HFF-Myc (cell line): Measurements from ENCODE around the gene JCAD.

Source experiments
- DNase-seq: peaks from one replicate; pipeline ENCODE4 v3.0.0-alpha.2; 2011; ENCODE audit warnings: low read depth; ENCODE audit errors: extremely low read depth
- H3K4me3 ChIP-seq: replicated peaks from 2 replicates; pipeline ENCODE4 v1.5.1; 2011; ENCODE audit warnings: low read depth, mild to moderate bottlenecking, control low read depth, low read length
- TF ChIP-seq, protein P1 (sequence below): IDR thresholded peaks from 2 replicates; pipeline ENCODE4 v1.5.1; 2012; ENCODE audit warnings: mild to moderate bottlenecking, low read depth, low read length, control low read depth; ENCODE audit errors: missing control alignments

Gene JCAD

DNA sequence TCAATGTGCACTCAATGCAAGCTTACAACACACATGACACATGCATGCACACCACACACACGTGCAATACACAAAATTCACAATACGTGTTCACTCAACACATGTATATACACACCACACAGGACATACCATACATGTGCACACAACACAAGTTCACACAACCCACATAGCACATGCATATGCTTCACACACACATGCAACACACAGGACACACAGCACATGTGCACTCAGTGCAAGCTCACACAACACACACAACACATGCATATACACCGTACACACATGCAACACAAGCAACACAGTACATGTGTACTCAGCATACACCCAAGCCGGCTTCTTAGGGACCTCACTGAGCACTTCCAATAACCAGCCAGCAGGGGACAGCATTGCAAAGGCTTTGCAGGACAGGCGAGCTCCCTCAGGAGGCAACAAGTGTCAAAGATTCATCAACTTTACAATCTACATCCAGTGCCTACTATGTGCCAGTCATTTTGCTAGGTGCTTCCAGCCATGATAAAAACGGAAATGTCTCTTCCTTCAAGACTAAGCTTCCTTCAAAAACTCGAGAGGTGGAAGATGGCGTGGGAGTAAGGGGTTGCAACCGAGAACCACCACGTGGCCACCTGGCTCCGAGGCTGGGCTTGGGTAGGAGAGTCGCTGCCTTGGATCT is 61.1 kb downstream of the JCAD start:
- TF ChIP-seq, protein P1, sequence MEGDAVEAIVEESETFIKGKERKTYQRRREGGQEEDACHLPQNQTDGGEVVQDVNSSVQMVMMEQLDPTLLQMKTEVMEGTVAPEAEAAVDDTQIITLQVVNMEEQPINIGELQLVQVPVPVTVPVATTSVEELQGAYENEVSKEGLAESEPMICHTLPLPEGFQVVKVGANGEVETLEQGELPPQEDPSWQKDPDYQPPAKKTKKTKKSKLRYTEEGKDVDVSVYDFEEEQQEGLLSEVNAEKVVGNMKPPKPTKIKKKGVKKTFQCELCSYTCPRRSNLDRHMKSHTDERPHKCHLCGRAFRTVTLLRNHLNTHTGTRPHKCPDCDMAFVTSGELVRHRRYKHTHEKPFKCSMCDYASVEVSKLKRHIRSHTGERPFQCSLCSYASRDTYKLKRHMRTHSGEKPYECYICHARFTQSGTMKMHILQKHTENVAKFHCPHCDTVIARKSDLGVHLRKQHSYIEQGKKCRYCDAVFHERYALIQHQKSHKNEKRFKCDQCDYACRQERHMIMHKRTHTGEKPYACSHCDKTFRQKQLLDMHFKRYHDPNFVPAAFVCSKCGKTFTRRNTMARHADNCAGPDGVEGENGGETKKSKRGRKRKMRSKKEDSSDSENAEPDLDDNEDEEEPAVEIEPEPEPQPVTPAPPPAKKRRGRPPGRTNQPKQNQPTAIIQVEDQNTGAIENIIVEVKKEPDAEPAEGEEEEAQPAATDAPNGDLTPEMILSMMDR: peak; percentile 100
- DNase-seq: peak; percentile 59
- H3K4me3 ChIP-seq: no peak overlapping the region

DNA sequence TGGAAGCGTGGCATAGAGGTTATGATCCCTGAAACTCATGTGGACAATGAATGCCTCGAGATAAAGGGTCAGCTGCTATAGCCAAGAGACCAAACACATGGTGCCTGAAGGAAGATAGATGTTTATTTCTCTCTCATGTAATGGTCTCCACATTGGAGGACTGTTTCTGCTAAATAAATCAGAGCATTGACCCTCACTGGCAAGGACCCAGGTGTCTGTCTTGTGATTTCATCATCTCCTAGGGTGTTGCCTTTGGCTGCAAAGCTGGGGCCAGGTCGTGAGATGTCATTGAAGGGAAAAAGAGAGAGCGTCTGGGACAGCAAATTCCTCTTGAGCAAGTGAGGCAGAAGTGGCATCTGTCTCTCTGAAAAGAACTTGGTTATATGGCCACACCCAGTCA is 64.6 kb downstream of the JCAD start:
- H3K4me3 ChIP-seq: no peak overlapping the region
- no peak for DNase-seq
- TF ChIP-seq, protein P1: no peak

DNA sequence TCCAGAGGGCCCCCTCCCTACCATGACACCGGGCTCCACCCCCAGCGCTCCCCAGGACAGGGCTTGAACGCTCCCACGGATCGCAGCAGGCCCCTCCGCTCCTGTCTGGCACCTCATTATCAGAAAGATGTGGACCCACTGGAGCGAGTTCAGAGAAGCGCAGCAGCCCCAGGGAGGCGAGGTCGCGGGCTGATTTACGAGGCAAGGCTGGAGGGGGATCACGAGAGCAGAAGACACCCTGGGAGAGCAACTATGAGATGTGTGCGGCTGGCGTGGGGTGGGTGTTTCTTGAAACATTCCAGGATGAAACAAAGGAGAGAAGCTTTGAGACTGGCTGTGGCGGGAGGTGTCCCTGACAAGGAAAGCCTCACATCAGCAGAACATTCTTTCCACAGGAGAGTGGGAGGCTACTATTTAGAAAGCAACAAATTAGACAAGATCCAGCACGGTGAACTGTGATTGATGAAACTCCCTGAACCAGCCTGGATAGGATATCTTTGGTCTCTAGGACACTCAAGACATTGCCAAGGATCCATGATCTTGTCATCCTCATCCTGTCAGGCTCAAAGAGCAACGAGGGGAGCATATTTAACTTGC is 66.0 kb downstream of the JCAD start:
- H3K4me3 ChIP-seq: no peak overlapping the region
- TF ChIP-seq, protein P1: no peak
- DNase-seq: no peak

DNA sequence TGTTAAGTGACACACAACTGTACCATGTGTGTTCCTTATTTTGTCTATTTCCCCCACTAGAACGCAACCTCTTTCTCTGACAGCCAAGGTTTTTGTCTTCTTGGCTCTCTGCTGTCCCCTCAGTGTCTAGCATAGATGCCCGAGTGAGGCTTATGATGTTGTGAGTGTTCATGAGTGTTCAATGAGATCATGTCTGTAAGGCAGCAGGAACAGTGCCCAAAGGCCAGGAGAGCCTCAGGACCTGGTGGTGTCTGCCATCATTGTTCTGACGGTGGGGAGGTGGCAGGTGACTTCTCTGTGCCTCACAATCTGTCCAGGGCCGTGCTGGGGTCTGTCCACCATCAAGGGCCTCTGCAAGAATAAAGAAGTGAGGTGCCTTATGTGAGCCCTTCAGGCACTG is 66.5 kb downstream of the JCAD start:
- TF ChIP-seq, protein P1: no peak
- DNase-seq: no peak
- no peak overlapping the region for H3K4me3 ChIP-seq

DNA sequence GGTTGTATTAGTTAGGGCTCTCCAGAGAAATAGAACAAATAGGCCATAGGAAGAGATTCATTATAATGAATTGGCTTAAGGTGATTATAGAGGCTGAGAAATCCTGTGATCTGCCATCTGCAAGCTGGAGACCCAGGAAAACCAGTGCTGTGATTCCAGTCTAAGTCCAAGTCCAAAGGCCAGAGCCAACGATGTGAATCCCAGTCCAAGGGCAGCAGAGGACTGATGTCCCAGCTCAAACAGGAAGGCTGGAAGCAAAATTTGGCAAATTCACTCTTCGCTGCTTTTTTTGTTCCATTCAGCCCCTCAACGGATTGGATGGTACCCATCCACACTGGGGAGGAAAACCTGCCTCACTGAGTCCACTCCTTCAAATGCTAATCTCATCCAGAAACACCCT is 68.0 kb downstream of the JCAD start:
- no peak for DNase-seq
- TF ChIP-seq, protein P1: no peak
- H3K4me3 ChIP-seq: no peak overlapping the region

DNA sequence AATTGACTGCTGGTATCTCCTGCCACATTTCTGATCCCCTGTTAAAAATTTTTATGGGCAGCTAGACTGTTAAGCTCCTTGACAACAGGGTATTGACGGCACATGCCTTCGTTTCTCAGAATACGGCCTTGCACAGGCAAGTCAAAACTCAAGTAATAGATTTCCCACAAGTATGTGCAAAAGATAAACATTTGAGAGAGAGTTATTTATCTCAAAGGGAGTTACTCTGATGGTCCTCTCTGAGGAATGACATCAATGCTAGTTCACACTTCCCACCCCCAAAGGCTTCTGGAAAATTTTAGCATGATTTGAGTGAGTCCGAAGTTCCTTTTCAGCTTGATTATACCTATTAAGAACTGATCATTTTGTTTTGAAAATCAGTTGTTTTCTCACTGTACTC is 71.9 kb downstream of the JCAD start:
- no peak for DNase-seq
- TF ChIP-seq, protein P1: no peak
- no peak overlapping the region for H3K4me3 ChIP-seq
